ENCODE data around the gene FLII. TPM values are rescaled to one million over a fixed set of nuclear protein-coding genes. Genes with fewer than 3 reads are reported as not detected.
"Not testable (repeated sequence)": the region's sequence is repeated elsewhere in the genome, so short reads cannot be mapped to it uniquely, and the experiment has no call there.

The FLII gene
- total RNA-seq, 2 donors from 2014 or later: 267 to 273 TPM

- not testable (repeated sequence) for DNase-seq (ENCODE audit: low spot score in 2 of 2); H3K9me3 Mint-ChIP-seq; H3K27ac Mint-ChIP-seq; H3K36me3 Mint-ChIP-seq; ATAC-seq
These were observed 41.6 kb downstream of the FLII start for GRCh38 chr17:18216906-18217305.

GRCh38 chr17:18213666-18214270, 44.8 kb downstream of the FLII start:
- Mint-ChIP-seq H3K9me3 (no peaks in the 10 kb centered on the region), H3K27ac (peak overlapping the region in 1 of 2 donors; percentile 14), H3K36me3 (no peaks in the 10 kb centered on the region)
- no peak for DNase-seq (ENCODE audit: low spot score in 2 of 2)
- ATAC-seq: no peak

- DNase-seq (ENCODE audit: low spot score in 2 of 2): no peak
- no peaks in the 10 kb centered on the region for H3K9me3 Mint-ChIP-seq
- H3K36me3 Mint-ChIP-seq: no peaks in the 10 kb centered on the region
- peak overlapping the region; percentile 9 to 81 for H3K27ac Mint-ChIP-seq
- ATAC-seq: no peak
These were observed 50.4 kb downstream of the FLII start for GRCh38 chr17:18208092-18208491.

- H3K27ac Mint-ChIP-seq: peak overlapping the region; percentile 44 to 76
- ATAC-seq: no peak
- H3K9me3 Mint-ChIP-seq: no peaks in the 10 kb centered on the region
- no peaks in the 10 kb centered on the region for H3K36me3 Mint-ChIP-seq
- DNase-seq (ENCODE audit: low spot score in 2 of 2): no peak
These were observed 51.6 kb downstream of the FLII start for GRCh38 chr17:18206962-18207361.

GRCh38 chr17:18205861-18206260, 52.7 kb downstream of the FLII start:
- ATAC-seq (no peak), DNase-seq (ENCODE audit: low spot score in 2 of 2) (no peak)
- Mint-ChIP-seq H3K36me3 (no peaks in the 10 kb centered on the region), H3K27ac (peak overlapping the region; percentile 72 to 73), H3K9me3 (no peaks in the 10 kb centered on the region)

DNA sequence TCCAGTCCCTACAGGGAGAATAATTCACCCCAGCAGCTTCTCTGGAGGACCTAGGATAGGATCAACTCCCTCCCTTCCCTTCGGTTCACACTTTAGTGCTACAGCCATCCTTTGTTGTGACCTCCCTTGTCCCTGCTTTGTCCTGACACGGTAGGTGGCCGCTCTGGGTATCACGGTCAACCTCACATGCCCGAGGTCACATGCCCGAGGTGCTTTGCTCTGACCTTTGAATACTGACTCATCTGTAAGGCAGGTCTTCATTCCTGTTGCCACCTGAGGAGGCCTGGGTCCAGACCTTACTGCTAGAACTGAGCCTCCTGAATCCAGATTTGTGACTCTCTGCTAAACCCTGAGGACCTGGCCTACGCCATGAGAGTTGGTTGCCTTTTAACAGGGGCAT, 55.2 kb downstream of the FLII start:
- no peak for DNase-seq (ENCODE audit: low spot score in 2 of 2)
- ATAC-seq: no peak
- peak overlapping the region; percentile 7 to 64 for H3K27ac Mint-ChIP-seq
- H3K36me3 Mint-ChIP-seq: no peaks in the 10 kb centered on the region
- no peaks in the 10 kb centered on the region for H3K9me3 Mint-ChIP-seq

- DNase-seq (ENCODE audit: low spot score in 2 of 2): no peak
- ATAC-seq: no peak
- Mint-ChIP-seq H3K27ac (peak overlapping the region; percentile 5 to 84), H3K9me3 (no peaks in the 10 kb centered on the region), H3K36me3 (no peaks in the 10 kb centered on the region)
These were observed 57.4 kb downstream of the FLII start for GRCh38 chr17:18201108-18201507.

DNA sequence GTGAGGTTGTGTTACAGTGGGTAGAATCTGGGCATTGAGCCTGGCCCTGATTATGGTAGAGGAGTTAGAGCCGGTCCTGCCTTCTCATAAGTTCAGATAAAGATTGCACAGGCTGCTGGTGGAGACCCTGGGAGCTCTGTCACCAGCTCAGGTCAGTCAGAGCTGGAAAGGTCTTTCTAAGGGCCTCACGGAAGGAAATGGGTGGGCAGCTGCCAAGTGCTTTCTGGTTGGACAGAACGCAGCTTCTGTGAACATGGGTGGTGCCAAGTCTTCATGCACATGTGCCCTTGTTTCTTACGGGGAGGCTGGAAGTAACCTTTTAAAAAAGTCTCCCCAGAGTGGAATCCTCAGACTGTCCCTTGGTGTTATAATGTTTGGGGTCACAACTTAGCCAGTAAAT, 60.0 kb downstream of the FLII start:
- Mint-ChIP-seq H3K36me3 (peaks cover 0 to 4% of the 10 kb centered on the region in 2 donors), H3K9me3 (no peaks in the 10 kb centered on the region), H3K27ac (peak overlapping the region; percentile 63 to 85)
- ATAC-seq (no peak), DNase-seq (ENCODE audit: low spot score in 2 of 2) (no peak)

GRCh38 chr17:18197535-18198194, 60.9 kb downstream of the FLII start:
- peaks cover 0 to 5% of the 10 kb centered on the region in 2 donors for H3K36me3 Mint-ChIP-seq

GRCh38 chr17:18195246-18195645, 63.3 kb downstream of the FLII start:
- Mint-ChIP-seq H3K9me3 (no peaks in the 10 kb centered on the region), H3K27ac (peak overlapping the region; percentile 45 to 52), H3K36me3 (peaks cover 0 to 5% of the 10 kb centered on the region in 2 donors)
- no peak for ATAC-seq
- no peak for DNase-seq (ENCODE audit: low spot score in 2 of 2)

More at GRCh38 chr17:18197535-18198194, 60.9 kb downstream of the FLII start:
- H3K27ac Mint-ChIP-seq: peak overlapping the region; percentile 63 to 81
- DNase-seq (ENCODE audit: low spot score in 2 of 2): no peak
- H3K9me3 Mint-ChIP-seq: no peaks in the 10 kb centered on the region
- ATAC-seq: no peak

Other genes starting within 250 kb of the FLII start
- 10 to 100 TPM; 32.2 to 35.0 TPM for gene ATPAF2, start 219.6 kb downstream of the FLII start, total RNA-seq
- gene GID4, start 219.3 kb downstream of the FLII start, total RNA-seq: 1 to 10 TPM; 5.8 to 8.1 TPM
- 10 to 100 TPM; 41.3 to 49.2 TPM for gene DRG2, start 170.8 kb downstream of the FLII start, total RNA-seq
- gene MYO15A, start 150.0 kb downstream of the FLII start, total RNA-seq: 1 to 10 TPM; 1.0 to 1.2 TPM
- gene ALKBH5, start 74.9 kb downstream of the FLII start, total RNA-seq: 100 to 1,000 TPM in 1 of 2 donors, 10 to 100 TPM in 1; 79.5 to 176 TPM
- 10 to 100 TPM; 14.5 to 15.0 TPM for gene LLGL1, start 33.1 kb downstream of the FLII start, total RNA-seq
- 10 to 100 TPM in 1 of 2 donors, 1 to 10 TPM in 1; 7.4 to 15.5 TPM for gene MIEF2, start 1.9 kb upstream of the FLII start, total RNA-seq
- 10 to 100 TPM; 78.3 to 97.4 TPM for gene TOP3A, start 56.3 kb upstream of the FLII start, total RNA-seq
- gene SMCR8, start 56.6 kb upstream of the FLII start, total RNA-seq: 10 to 100 TPM; 18.8 to 23.5 TPM
- gene SHMT1, start 104.8 kb upstream of the FLII start, total RNA-seq: 10 to 100 TPM; 65.9 to 73.1 TPM
- under 1 TPM in 1 of 2 donors, not detected in 1; 0.54 TPM for gene EVPLL, start 119.0 kb upstream of the FLII start, total RNA-seq
- not detected for gene LGALS9C, start 218.1 kb upstream of the FLII start, total RNA-seq